ENCODE results near the gene OLR1. TPM values are rescaled to one million over a fixed set of nuclear protein-coding genes. Genes with fewer than 3 reads are reported as not detected.

The OLR1 gene
- total RNA-seq, 1 donor from 2014 or later: not detected

DNA sequence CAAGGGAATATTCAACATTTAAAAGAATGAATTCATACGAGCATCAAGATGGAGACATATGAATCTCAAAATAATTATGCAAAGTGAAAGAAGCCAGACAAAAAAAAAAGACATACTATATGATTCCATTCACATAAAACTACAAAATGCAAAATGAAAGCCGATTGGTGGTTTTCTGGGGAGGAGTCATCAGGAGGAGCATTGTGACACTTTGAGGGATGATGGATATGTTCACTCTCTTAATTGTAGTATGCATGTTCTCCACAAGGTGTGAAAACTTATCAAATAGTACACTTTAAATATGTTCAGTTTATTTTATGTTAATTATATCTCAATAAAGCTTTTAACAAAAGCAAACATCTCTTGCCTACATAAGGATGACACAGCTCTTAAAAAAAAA lies 13.5 kb downstream of the OLR1 start:
- DNase-seq (ENCODE audit: low spot score, unreplicated experiment): no peak
- TF ChIP-seq, protein P1, sequence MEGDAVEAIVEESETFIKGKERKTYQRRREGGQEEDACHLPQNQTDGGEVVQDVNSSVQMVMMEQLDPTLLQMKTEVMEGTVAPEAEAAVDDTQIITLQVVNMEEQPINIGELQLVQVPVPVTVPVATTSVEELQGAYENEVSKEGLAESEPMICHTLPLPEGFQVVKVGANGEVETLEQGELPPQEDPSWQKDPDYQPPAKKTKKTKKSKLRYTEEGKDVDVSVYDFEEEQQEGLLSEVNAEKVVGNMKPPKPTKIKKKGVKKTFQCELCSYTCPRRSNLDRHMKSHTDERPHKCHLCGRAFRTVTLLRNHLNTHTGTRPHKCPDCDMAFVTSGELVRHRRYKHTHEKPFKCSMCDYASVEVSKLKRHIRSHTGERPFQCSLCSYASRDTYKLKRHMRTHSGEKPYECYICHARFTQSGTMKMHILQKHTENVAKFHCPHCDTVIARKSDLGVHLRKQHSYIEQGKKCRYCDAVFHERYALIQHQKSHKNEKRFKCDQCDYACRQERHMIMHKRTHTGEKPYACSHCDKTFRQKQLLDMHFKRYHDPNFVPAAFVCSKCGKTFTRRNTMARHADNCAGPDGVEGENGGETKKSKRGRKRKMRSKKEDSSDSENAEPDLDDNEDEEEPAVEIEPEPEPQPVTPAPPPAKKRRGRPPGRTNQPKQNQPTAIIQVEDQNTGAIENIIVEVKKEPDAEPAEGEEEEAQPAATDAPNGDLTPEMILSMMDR (IDR thresholded peaks at IDR 0.05; ENCODE audit: unreplicated experiment): peak; percentile 17
- Mint-ChIP-seq H3K27me3 (peaks cover 12% of the 10 kb centered on the region), H3K27ac (no peak overlapping the region), H3K36me3 (ENCODE audit: insufficient read depth) (no peaks in the 10 kb centered on the region), H3K4me1 (ENCODE audit: low read depth) (peaks cover 7% of the 10 kb centered on the region), H3K9me3 (ENCODE audit: low read depth) (peaks cover 5% of the 10 kb centered on the region), H3K4me3 (ENCODE audit: low read depth) (no peak overlapping the region)

DNA sequence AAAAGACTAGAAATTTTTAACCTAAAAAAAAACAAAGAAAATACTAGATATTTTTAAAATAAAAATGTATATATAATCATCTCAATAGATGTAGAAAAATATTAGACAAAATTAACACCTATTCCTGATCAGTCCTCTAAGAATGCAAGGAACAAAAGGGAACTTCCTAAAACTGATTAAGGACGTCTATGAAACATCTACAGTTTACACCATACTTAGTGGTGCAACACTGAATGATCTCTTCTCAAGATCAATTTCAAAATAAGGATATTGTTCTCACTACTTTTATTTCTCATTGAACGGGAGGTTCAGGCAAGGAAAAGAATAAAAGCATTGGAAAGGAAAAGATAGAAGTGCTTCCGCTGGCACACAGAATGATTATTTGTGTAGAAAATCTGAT lies 16.0 kb downstream of the OLR1 start:
- peaks cover 5% of the 10 kb centered on the region for H3K9me3 Mint-ChIP-seq (ENCODE audit: low read depth)
- H3K27ac Mint-ChIP-seq: no peak overlapping the region
- TF ChIP-seq, protein P1 (IDR thresholded peaks at IDR 0.05; ENCODE audit: unreplicated experiment): no peak
- no peak overlapping the region for H3K4me3 Mint-ChIP-seq (ENCODE audit: low read depth)
- H3K27me3 Mint-ChIP-seq: peaks cover 12% of the 10 kb centered on the region
- DNase-seq (ENCODE audit: low spot score, unreplicated experiment): no peak
- no peaks in the 10 kb centered on the region for H3K36me3 Mint-ChIP-seq (ENCODE audit: insufficient read depth)
- peaks cover 7% of the 10 kb centered on the region for H3K4me1 Mint-ChIP-seq (ENCODE audit: low read depth)

DNA sequence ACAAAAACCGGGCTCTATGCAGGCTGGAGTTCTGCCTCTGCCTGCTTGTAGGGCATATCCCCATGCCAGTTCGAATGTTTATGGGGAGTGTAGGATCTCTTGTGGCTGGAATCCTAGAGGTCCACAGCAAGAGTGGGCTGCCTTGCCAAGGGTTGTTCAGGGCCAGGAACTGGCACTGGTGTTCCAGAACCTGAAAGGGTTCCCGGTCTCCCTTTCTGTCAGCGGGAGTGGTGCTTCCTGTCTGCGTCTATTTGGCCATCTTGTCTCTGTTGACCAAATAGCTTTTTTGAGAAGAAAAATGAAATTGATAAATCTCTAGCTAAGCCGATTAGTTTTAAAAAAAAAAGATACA lies 17.8 kb downstream of the OLR1 start:
- Mint-ChIP-seq H3K9me3 (ENCODE audit: low read depth) (peaks cover 5% of the 10 kb centered on the region), H3K4me3 (ENCODE audit: low read depth) (peak overlapping the region; percentile 92), H3K36me3 (ENCODE audit: insufficient read depth) (no peaks in the 10 kb centered on the region), H3K27me3 (peaks cover 3% of the 10 kb centered on the region), H3K27ac (peak overlapping the region; percentile 96), H3K4me1 (ENCODE audit: low read depth) (peaks cover 7% of the 10 kb centered on the region)
- DNase-seq (ENCODE audit: low spot score, unreplicated experiment): no peak
- TF ChIP-seq, protein P1 (IDR thresholded peaks at IDR 0.05; ENCODE audit: unreplicated experiment): no peak

DNA sequence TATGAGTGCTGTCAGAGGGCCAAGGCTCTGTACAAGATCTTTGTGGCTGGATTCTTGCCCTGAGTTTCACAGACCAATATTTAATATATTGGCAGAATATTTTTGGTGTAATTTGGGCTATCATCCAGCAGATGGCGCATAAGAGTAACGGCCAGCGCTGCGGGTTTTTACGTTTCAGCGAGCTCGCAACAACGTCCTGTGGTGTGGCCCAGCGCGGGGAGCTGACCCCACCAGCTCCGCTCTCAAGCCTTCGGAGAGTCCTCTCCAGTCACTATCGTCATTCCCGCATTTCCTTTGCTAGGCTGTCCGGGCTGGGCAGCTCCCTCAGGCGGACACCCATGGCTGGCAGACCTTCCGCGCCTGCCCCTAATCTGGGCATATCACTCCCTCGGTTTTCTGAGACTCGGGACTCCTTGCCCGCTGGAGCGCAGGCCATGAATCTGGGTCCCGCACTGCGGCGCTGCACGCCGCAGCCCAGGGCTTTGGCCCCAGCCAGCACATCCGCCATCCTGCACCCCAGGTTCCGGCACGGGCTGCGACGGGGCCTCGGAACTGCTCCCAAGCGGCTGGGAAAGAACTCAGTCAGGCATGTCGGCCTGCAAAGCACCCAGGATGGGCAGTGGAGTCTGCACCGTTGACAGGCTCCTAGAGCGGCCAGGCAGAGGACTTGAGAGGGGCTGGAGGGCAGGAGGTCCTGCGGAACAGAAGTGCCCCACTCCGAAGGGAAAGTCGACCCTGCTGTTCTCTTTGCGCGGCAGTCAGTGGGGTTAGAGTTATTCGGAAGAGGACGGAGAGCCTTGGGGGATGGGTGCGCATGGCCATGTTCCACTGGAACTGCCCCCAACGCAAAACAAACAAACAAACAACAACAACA lies 18.4 kb downstream of the OLR1 start:
- DNase-seq (ENCODE audit: low spot score, unreplicated experiment): peak; percentile 71
- Mint-ChIP-seq H3K4me1 (ENCODE audit: low read depth) (peaks cover 7% of the 10 kb centered on the region), H3K4me3 (ENCODE audit: low read depth) (peak overlapping the region; percentile 92), H3K9me3 (ENCODE audit: low read depth) (peaks cover 5% of the 10 kb centered on the region), H3K36me3 (ENCODE audit: insufficient read depth) (no peaks in the 10 kb centered on the region), H3K27me3 (peaks cover 3% of the 10 kb centered on the region), H3K27ac (peak overlapping the region; percentile 96)
- TF ChIP-seq, protein P1 (IDR thresholded peaks at IDR 0.05; ENCODE audit: unreplicated experiment): peak; percentile 96

DNA sequence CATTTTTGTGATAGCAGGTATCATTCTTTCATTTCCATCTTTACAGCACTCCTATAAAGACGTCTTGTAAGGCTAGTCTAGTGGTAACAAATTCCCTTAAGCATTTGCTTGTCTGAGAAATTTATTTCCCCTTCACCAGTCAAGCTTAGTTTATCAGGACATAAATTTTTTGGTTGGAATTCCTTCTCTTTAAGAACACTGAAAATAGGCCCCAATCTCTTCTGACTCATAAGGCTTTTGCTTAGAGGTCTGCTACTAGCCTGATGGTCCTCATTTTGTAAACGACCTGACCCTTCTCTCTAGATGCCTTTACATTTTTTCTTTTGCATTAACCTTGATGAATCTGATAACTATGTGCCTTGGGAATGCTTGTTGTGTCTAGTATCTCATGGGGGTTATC lies 20.3 kb downstream of the OLR1 start:
- H3K36me3 Mint-ChIP-seq (ENCODE audit: insufficient read depth): no peaks in the 10 kb centered on the region
- H3K4me3 Mint-ChIP-seq (ENCODE audit: low read depth): no peak overlapping the region
- H3K9me3 Mint-ChIP-seq (ENCODE audit: low read depth): no peaks in the 10 kb centered on the region
- TF ChIP-seq, protein P1 (IDR thresholded peaks at IDR 0.05; ENCODE audit: unreplicated experiment): no peak
- H3K4me1 Mint-ChIP-seq (ENCODE audit: low read depth): peaks cover 7% of the 10 kb centered on the region
- H3K27ac Mint-ChIP-seq: no peak overlapping the region
- H3K27me3 Mint-ChIP-seq: no peaks in the 10 kb centered on the region
- no peak for DNase-seq (ENCODE audit: low spot score, unreplicated experiment)

All from progenitor cell of endocrine pancreas (in vitro differentiated cells).